HepG2 (cell line): Measurements from ENCODE around the gene B4GALT3. TPM values are rescaled to one million over a fixed set of nuclear protein-coding genes. Genes with fewer than 3 reads are reported as not detected.

ENCODE experiments used
- ARID4A ChIP-seq: sonication (generic); formaldehyde crosslinking; IDR thresholded peaks from 2 replicates; pipeline ENCODE4 v1.5.0; 2020; ENCODE audit warnings: mild to moderate bottlenecking, missing genetic modification reagents, borderline replicate concordance
- CAMTA2 ChIP-seq: sonication (generic); formaldehyde crosslinking; IDR thresholded peaks from 2 replicates; pipeline ENCODE4 v1.4.0; 2020; ENCODE audit warnings: mild to moderate bottlenecking, missing genetic modification reagents, borderline replicate concordance
- DPF2 ChIP-seq: sonication (generic); formaldehyde crosslinking; IDR thresholded peaks from 2 replicates; pipeline ENCODE4 v1.4.0; 2020; ENCODE audit warnings: mild to moderate bottlenecking, low read depth, missing genetic modification reagents, borderline replicate concordance
- HDAC2 ChIP-seq: sonication (generic); formaldehyde crosslinking; IDR thresholded peaks from 2 replicates; pipeline ENCODE4 v1.4.0; 2020; ENCODE audit warnings: missing genetic modification reagents
- MAFF ChIP-seq: IDR thresholded peaks from 2 replicates; pipeline ENCODE4 v1.6.1; 2011; ENCODE audit warnings: low read depth, low read length, improper control_type of control experiment
- NR2F6 ChIP-seq, 2 experiments: IDR thresholded peaks; 2 replicates each; pipeline ENCODE4 v1.6.1; 2016; ENCODE audit warnings: antibody characterized with exemption in 1 of 2, mild to moderate bottlenecking in 1 of 2
- RFXAP ChIP-seq: sonication (generic); formaldehyde crosslinking; IDR thresholded peaks from 2 replicates; pipeline ENCODE4 v1.4.0; 2020; ENCODE audit warnings: missing genetic modification reagents, borderline replicate concordance
- SP140L ChIP-seq: sonication (generic); formaldehyde crosslinking; IDR thresholded peaks from 2 replicates; pipeline ENCODE4 v1.4.0; 2020; ENCODE audit warnings: missing genetic modification reagents, borderline replicate concordance
- TOPORS ChIP-seq: sonication (generic); formaldehyde crosslinking; IDR thresholded peaks from 2 replicates; pipeline ENCODE4 v1.8.0; 2023; ENCODE audit warnings: mild to moderate bottlenecking, missing genetic modification reagents
- ZBTB14 ChIP-seq: sonication (generic); formaldehyde crosslinking; IDR thresholded peaks from 2 replicates; pipeline ENCODE4 v1.4.0; 2020; ENCODE audit warnings: missing genetic modification reagents
- ZBTB37 ChIP-seq: sonication (generic); formaldehyde crosslinking; IDR thresholded peaks from 2 replicates; pipeline ENCODE4 v1.4.0; 2020; ENCODE audit warnings: mild to moderate bottlenecking, missing genetic modification reagents
- ZNF253 ChIP-seq: sonication (generic); formaldehyde crosslinking; IDR thresholded peaks from 2 replicates; pipeline ENCODE4 v1.8.0; 2022; ENCODE audit warnings: mild to moderate bottlenecking, missing genetic modification reagents, borderline replicate concordance
- ZNF34 ChIP-seq: sonication (generic); formaldehyde crosslinking; IDR thresholded peaks from 2 replicates; pipeline ENCODE4 v1.4.0; 2020; ENCODE audit warnings: mild to moderate bottlenecking, missing genetic modification reagents, borderline replicate concordance
- ZNF800 ChIP-seq: sonication (generic); formaldehyde crosslinking; IDR thresholded peaks from 2 replicates; pipeline ENCODE4 v1.4.0; 2020; ENCODE audit warnings: missing genetic modification reagents
- ZSCAN22 ChIP-seq: sonication (generic); formaldehyde crosslinking; IDR thresholded peaks from 2 replicates; pipeline ENCODE4 v1.4.0; 2020; ENCODE audit warnings: mild to moderate bottlenecking, missing genetic modification reagents
- polyA plus RNA-seq, 8 experiments: library from polyadenylated mRNA; depleted of rRNA in 3 of 8; stranded (reverse) in 7 of 8; unstranded in 1 of 8; fragments of >200 nt; fragmentation: Illumina TruSeq in 4 of 8; extraction: Trizol in 4 of 8; gene quantifications; 2 replicates each; pipeline versions ENCODE4 v1.2.1 to v1.2.3, GENCODE V29; 2011 to 2016; ENCODE audit warnings: low read depth in 4 of 8, missing spikeins in 1 of 8, mixed read lengths in 1 of 8; ENCODE audit not compliant: insufficient read depth in 1 of 8
- total RNA-seq, 5 experiments: library from RNA; depleted of rRNA; stranded (reverse); fragments of >200 nt; fragmentation: Illumina TruSeq; extraction: Trizol; gene quantifications; 2 replicates each; pipeline ENCODE4 v1.2.3, GENCODE V29; 2016; ENCODE audit warnings: low read depth in 1 of 5

The B4GALT3 gene
- total and polyA plus RNA-seq, 2 of the 13 experiments (the other 11 are each of a cell fraction or from before 2014, with no cell fraction given) = 35.6 to 40.4 TPM

GRCh38 chr1:161223805-161224694 lies 46.7 kb upstream of the B4GALT3 start (continued):
- TF ChIP-seq ZBTB14 (CRISPR knock-in tag) = no peak
- 0 out of 2 replicates have a peak, but pooled peaks have one; percentile 28 for TF ChIP-seq ZNF800 (CRISPR knock-in tag)
- TF ChIP-seq SP140L (CRISPR knock-in tag) = no peak
- no peak; the same call in 1 of the 2 replicates for TF ChIP-seq ZSCAN22 (CRISPR knock-in tag)
- TF ChIP-seq DPF2 (CRISPR knock-in tag) = peak; percentile 65; the same call in 1 of the 2 replicates
- TF ChIP-seq ZBTB37 (CRISPR knock-in tag) = 0 out of 2 replicates have a peak, but pooled peaks have one; percentile 53
- TF ChIP-seq ARID4A (CRISPR knock-in tag) = 0 out of 2 replicates have a peak, but pooled peaks have one; percentile 39
- peak; percentile 88; the same call in 1 of the 2 replicates for TF ChIP-seq HDAC2 (CRISPR knock-in tag)
- 0 out of 2 replicates have a peak, but pooled peaks have one; percentile 31 for TF ChIP-seq RFXAP (CRISPR knock-in tag)
- no peak for TF ChIP-seq ZNF34
- peak; percentile 25; the same call in 1 of the 2 replicates for TF ChIP-seq MAFF
- TF ChIP-seq TOPORS (CRISPR knock-in tag) = peak; percentile 84
- TF ChIP-seq CAMTA2 (CRISPR knock-in tag) = no peak
- no peak for TF ChIP-seq ZNF253 (CRISPR knock-in tag)
- peak; percentile 95 for TF ChIP-seq NR2F6 (IDR thresholded peaks at IDR 0.05)
- peak; percentile 90 for TF ChIP-seq NR2F6 (CRISPR knock-in tag; IDR thresholded peaks at IDR 0.05)
